Mucosa of gallbladder (tissue), 1 donor: Measurements from ENCODE around the gene MOG. TPM values are rescaled to one million over a fixed set of nuclear protein-coding genes. Genes with fewer than 3 reads are reported as not detected.

Source experiments
- DNase-seq: peaks from one replicate; pipeline ENCODE4 v3.0.0-alpha.2; 2020; ENCODE audit warnings: low spot score
- total RNA-seq: library from RNA; stranded (reverse); gene quantifications from one replicate; pipeline ENCODE4 v1.2.1, GENCODE V29; 2021
- donor health status: DM: no; HTN: no; CAD: no.

The MOG gene
- not detected for total RNA-seq

DNA sequence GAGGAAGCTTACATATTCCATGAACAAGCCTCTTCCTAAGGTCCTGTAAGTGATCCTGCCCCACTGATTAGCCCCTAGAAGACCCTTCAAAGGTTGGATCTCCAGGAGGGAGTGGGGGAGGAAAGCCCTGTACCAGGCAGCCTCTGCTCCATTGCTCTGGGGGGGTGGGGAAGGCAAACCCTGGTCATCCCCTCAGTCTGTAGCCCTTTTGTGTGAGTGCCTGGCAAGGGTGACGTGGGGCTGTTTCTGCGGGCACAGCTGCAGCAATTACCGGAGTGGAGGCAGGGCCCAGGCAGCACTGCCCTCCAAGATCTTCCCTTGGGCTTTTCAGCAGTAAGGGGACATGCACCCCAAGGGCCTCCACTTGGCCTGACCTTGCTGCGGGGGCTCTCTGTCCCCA lies at the start of gene MOG:
TSS of gene MOG (plus strand) at position 295 of the 400 bp plus-strand sequence. CDS start 118 bp downstream, outside the sequence.
- DNase-seq: no peak

DNA sequence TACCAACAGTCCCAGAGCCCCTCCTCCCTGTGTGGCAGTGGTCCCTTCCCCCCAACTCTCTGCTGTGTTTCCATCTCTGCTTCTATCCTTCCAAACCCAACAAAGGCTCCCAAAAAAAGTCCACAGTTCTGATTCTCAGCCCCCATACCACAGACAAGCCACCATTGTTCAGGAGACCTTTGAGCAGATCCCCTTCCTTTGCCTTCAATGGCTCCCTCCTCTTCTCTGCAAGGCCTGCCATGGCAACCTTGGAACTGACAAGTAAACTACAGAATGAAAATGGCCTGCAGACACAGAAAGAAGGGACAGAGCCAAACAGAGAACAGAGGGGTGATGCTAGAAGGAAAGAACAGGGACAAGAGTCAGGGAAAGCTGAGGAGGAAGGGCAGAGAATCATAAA lies 48.8 kb upstream of the MOG start:
- no peak for DNase-seq

DNA sequence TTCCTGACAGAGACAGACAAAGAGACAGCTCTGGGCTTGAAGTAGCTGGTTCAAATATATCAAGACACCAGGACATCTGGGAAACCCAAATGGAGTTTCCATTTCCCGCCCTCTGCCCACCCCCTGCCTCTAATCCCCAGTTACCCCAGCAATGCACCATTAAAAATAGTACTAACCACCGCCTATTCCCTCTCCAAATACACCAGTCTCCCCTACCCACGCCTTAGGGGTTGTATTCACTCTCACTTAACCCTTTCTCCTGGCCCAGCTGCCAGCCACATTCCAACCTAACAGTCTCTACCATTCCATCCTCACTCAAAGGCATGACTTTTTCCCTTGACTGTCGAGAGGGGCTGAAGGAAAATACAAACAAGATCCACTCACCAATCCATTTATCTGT lies 46.4 kb upstream of the MOG start:
- DNase-seq: no peak

GRCh38 chr6:29611426-29611825 lies 45.5 kb upstream of the MOG start:
- DNase-seq: no peak

DNA sequence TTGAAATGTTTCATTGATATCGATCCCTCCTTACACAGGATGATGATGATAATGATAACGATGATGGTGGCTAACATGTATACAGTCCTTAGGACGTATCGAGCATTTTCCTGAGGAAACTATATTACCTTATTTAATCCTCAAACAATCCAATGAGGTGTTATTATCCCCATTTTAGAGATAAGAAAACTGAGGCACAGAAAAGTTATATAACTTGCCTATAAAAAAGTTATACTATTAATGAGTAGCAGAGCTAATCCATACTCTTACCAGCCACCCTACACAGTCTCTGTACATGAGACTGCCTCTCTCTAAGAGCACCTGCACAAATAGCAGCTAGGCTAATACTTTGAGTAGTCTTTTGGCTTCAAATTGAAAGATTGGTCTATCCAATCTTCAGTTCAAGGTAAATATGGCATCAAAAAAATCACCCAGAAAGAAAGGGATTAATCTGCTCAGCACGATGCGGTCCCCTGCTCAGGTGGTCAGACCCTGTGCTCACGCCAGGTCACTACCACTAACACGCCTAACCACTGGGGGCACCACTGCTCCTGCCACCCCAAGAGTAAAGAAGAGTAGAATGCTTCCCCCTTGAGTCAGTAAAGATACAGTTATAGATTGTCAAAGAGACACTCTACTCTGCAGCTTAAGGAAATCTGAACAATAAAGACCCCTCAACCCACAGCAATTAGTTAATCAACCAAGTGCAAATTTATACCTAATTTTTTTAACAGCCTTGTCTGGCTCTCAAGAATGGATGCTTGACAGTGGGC lies 38.9 kb upstream of the MOG start:
- no peak for DNase-seq

DNA sequence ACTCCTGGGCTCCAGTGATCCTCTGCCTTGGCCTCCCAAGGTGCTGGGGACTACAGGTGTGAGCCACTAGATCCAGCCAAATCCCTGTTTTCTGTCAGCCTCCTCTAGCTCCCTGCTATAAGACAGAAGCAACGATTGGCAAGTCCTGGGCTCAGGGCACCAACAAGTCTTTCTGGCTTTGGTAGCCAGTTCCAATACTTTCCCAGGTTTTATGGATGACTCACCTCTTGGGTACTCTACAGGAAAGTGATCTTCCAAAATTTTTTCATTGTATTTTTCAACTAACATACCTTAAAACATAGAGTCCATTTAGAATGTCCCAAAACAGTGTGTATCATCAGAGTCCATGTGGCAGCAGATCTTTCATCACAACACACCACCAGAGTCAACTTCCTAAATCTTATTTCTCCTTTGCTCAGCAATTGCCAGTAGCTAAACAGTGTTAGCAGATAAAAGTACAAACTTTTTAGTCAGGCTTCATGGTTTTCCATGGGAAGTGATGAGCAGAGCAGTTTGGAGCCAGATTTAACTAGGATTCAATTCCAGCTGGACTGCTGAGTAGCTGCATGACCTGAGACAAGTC lies 37.2 kb upstream of the MOG start:
- no peak for DNase-seq

GRCh38 chr6:29620630-29621029 lies 36.3 kb upstream of the MOG start:
- no peak for DNase-seq

- no peak for DNase-seq
Measured at GRCh38 chr6:29624520-29624961, 32.4 kb upstream of the MOG start.

DNA sequence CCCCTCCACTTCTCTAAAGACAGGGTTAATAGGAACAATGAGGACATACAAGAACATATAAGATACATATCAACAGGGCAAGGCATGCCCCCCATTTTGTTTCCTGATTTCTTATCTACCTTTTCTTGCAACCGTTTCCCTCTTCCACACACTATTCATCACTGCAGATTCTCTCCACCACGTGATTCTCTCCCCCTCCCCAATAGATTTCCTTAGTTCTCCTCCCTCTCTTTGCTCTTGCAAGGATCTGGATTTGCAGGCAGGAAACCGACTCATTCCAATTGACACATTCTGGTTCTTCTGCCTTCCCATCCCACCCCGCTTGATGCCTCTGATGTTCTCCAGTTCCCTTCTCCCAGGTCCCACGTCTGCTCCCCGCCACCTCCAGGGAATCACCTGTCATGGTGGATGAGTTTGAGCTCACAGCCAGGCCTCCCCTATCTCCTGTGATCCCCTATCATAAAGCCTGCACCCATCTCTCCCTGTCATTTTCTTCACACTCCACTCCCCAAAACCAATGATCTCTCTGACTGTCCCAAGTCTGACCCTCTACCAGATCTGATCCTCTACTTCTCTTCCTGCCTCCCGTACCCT lies 31.5 kb upstream of the MOG start:
- no peak for DNase-seq

DNA sequence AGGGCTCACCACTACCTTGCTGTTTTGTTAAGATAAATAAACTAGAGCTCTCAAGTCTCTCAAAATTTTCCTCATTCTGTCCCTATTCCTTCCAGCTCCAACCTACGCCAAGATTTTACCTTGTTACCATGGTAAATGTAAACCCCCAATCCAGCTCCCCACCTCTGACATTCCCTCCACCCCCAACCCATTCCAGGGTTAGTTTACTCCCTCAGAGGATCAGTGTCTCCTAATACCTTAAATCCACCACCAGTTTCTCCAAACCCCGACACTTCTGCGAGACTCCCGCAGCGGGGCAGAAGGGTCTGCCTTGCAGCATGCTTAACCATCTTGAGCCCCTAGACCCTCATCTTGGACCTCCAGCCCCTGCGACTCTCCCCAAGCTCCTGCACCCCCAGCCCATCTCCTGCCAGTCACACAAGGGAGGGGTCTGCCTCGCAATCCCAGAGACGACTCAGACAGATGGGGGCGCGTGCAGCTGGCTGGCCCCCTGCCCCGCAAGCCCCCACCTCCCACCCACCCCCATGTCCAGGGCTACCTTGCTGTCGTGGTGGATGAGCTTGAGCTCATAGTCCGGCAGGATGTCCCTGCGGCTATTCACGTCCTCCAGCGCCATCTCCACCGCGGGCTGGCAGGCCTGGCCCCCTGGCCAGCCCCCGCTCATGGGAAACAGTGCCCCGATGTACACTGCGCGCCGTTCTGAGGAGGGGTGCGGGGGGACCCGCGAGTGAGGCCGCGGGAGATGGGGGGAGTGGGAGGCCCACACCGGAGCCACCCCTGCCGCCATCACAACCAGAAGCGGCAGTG lies 29.7 kb upstream of the MOG start:
- DNase-seq: no peak

DNA sequence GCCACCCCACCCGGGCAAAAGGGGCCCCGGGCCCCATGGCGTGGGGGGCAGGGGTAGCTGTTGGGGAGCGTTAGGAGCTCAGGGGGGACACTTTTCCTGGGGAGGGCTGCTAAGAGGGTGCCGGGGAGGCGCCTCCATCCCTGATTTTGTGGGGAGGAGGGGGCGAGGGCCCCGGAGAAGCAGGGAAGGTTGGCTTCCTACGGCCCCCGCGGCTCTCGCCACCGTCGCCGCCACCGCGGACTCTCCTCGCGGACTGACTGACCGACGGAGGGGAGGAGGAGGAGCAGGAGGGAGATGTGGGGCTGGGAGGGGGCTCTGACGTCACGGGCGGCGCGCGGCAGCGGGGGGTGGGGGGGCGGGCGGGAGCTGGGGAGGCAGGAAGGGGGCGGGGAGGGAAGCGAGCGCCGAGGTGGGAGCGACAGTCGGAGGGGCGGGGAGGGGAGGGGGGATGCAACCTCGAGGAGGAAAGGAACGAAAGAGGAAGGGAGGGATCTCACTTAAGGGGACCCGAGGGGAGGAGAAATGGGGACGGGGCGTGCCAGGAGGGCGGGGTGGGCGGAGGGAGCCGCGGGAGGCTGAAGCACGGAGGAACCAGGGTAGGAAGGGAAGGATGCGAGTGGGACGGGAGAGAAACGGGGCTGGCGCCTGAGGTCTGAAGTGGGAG lies 29.0 kb upstream of the MOG start:
- DNase-seq: peak; percentile 56

GRCh38 chr6:29628419-29629281 lies 28.2 kb upstream of the MOG start:
- peak; percentile 66 for DNase-seq

- no peak for DNase-seq
Measured at GRCh38 chr6:29629571-29629970, 27.3 kb upstream of the MOG start.

- no peak for DNase-seq
Measured at GRCh38 chr6:29630315-29630714, 26.6 kb upstream of the MOG start.

DNA sequence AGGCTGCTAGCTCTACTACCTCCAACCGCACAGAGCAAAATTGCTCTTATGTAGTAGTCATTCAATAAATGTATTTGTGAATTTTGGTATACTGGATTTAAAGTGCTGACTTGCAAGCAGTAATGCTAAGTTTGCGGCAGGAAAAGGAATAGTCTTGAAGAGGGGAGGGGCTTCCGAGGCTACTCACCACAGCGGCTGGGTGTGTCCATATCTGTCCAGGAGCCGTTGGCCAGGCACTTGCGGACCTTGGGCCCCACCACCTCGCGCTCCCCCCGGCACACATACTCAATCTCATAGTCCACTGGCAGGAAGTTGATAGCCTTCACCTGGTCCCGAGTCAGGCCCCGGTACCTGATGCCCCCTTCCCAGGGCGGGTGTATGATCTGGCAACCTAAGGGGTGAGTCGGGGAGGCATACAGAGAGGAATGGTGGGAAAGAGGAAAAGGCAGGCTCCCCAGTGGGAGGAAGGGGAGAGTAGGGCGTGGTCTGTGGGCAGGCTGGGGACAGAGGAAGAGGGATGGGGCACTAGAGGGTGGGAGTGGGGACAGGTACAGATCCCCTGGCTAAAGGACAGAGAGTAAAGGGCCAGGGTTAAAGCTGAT lies 25.6 kb upstream of the MOG start:
- DNase-seq: no peak

- DNase-seq: no peak
Measured at GRCh38 chr6:29631860-29632731, 24.8 kb upstream of the MOG start.

DNA sequence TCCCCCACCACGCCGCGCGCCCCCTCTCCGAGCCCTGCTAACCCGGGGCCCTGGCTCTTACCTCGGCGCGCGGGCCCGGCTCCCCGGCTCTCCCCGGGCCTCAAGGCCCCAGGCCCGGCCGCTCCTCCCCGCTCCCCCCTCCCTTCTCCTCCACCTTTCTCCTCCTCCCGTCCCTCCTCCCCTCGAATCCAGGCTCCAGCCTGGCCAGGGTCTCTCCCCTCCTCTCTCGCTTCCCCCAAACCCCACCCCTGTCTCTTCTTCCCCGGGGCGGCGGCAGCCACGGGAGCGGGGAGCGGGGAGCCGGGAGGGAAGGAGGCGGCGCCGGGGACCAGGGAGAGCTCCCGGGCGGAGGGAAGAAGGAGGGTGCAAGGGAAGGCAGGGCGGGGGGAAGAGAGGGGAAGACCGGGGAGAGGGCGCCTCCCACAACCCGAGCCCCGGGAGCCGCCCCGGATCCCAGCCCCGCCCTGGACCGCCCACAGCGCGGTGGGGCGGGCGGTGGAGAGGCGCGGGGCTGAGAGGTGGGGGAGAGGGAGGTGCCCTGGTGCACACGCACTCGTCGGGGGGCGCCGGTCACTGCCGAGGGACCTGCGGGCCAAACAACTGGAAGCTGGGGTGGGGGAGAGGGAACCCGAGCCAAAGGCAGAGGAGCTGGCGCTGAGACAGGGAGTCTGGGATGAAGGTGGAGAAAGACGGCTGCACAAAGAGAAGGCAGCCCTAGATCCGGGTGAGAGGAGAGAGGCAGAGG lies 23.9 kb upstream of the MOG start, which contains the start of gene GABBR1:
TSS of gene GABBR1 (minus strand) at position 395 of the 745 bp plus-strand sequence. CDS start 798 bp downstream, outside the sequence.
- DNase-seq: peak; percentile 83

DNA sequence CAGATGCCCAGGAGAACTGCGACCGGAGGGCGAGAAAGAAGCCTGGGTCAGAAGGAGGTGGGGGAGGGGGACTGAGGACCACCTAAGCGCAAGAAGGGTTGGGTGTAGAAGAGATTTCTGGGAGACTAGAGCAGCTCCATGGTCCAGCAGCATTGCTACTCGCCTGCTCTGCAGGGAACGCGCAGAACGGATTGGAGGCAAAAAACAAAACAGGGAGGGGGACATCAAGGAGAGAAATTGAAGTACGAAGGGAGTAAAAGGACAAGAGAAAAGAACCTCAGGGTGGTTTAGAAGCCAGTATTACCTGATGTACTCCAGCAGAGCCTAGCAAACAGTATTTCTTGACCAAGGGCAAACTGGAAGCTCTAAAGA lies 23.4 kb upstream of the MOG start:
- no peak for DNase-seq

GRCh38 chr6:29637247-29637646 lies 19.6 kb upstream of the MOG start:
- no peak for DNase-seq
